Neural cell (in vitro differentiated cells): ENCODE measurements around the gene AHNAK.

Experiments
- EP300 ChIP-seq: fragments of 450-650 bp; conservative IDR thresholded peaks from 2 replicates; pipeline ENCODE4 v1.6.1; 2014; ENCODE audit warnings: antibody characterized with exemption, mild to moderate bottlenecking, moderate library complexity; ENCODE audit not compliant: poor library complexity, severe bottlenecking
- MXI1 ChIP-seq: fragments of 450-650 bp; conservative IDR thresholded peaks from 2 replicates; pipeline ENCODE4 v1.6.1; 2014; ENCODE audit warnings: antibody characterized with exemption, mild to moderate bottlenecking; ENCODE audit not compliant: poor library complexity, severe bottlenecking
- POLR2AphosphoS5 ChIP-seq: IDR thresholded peaks from 2 replicates; pipeline ENCODE4 v1.6.1; 2012
- TF ChIP-seq, protein P1 (sequence below): fragments of 450-650 bp; IDR thresholded peaks from 2 replicates; pipeline ENCODE4 v1.5.1; 2014; ENCODE audit warnings: antibody characterized with exemption, mild to moderate bottlenecking, moderate library complexity; ENCODE audit not compliant: poor library complexity, severe bottlenecking
- TF ChIP-seq, protein P2 (sequence below): IDR thresholded peaks from 2 replicates; pipeline ENCODE4 v1.6.1; 2012; ENCODE audit warnings: borderline replicate concordance

DNA sequence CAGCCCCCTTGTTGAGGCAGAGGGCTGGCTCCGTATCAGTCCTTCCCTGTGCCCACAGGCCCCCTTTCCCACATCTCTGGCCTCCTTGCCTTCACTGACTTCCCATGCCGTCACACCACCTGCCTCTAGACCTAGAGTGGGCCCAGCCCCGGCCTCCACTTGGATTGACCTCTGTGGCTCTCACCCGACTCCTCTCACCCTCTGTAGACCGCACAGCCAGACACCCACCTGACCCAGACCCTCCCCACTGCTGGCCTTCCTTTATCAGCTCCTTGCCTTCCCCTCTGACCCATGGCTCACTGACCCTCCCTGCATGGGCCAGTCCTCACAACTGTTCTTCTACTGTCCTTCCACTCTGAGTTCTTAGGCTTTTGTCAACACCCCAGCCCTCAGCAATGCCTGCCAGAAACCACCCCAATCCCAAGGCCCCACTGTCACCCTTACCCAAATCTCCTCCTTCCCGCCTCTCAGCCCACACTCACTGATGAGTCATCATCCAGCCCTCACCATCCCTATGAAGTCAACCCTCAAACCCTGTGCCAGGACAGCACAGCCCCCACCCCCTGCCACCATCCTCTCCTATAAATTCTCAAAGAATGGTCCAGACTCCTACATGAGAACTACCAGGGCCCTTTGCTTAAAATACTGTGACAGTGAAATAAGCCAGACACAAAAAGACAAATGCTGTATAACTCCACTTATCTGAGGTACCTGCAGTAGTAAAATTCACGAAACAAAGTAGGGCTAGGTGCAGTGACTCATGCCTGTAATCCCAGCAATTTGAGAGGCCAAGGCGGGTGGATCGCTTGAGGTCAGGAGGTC lies 74.3 kb downstream of the AHNAK start:
- TF ChIP-seq, protein P1, sequence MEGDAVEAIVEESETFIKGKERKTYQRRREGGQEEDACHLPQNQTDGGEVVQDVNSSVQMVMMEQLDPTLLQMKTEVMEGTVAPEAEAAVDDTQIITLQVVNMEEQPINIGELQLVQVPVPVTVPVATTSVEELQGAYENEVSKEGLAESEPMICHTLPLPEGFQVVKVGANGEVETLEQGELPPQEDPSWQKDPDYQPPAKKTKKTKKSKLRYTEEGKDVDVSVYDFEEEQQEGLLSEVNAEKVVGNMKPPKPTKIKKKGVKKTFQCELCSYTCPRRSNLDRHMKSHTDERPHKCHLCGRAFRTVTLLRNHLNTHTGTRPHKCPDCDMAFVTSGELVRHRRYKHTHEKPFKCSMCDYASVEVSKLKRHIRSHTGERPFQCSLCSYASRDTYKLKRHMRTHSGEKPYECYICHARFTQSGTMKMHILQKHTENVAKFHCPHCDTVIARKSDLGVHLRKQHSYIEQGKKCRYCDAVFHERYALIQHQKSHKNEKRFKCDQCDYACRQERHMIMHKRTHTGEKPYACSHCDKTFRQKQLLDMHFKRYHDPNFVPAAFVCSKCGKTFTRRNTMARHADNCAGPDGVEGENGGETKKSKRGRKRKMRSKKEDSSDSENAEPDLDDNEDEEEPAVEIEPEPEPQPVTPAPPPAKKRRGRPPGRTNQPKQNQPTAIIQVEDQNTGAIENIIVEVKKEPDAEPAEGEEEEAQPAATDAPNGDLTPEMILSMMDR: no peak
- TF ChIP-seq, protein P2, sequence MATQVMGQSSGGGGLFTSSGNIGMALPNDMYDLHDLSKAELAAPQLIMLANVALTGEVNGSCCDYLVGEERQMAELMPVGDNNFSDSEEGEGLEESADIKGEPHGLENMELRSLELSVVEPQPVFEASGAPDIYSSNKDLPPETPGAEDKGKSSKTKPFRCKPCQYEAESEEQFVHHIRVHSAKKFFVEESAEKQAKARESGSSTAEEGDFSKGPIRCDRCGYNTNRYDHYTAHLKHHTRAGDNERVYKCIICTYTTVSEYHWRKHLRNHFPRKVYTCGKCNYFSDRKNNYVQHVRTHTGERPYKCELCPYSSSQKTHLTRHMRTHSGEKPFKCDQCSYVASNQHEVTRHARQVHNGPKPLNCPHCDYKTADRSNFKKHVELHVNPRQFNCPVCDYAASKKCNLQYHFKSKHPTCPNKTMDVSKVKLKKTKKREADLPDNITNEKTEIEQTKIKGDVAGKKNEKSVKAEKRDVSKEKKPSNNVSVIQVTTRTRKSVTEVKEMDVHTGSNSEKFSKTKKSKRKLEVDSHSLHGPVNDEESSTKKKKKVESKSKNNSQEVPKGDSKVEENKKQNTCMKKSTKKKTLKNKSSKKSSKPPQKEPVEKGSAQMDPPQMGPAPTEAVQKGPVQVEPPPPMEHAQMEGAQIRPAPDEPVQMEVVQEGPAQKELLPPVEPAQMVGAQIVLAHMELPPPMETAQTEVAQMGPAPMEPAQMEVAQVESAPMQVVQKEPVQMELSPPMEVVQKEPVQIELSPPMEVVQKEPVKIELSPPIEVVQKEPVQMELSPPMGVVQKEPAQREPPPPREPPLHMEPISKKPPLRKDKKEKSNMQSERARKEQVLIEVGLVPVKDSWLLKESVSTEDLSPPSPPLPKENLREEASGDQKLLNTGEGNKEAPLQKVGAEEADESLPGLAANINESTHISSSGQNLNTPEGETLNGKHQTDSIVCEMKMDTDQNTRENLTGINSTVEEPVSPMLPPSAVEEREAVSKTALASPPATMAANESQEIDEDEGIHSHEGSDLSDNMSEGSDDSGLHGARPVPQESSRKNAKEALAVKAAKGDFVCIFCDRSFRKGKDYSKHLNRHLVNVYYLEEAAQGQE: no peak
- TF ChIP-seq EP300 (no peak), POLR2AphosphoS5 (no peak), MXI1 (no peak)
